ENCODE data around the gene GSTO1. TPM values are rescaled to one million over a fixed set of nuclear protein-coding genes. Genes with fewer than 3 reads are reported as not detected.

The GSTO1 gene
- total RNA-seq, result 100 to 1,000 TPM; 257 to 291 TPM

- no peaks in the 10 kb centered on the region for H3K9me3 ChIP-seq
- no peaks in the 10 kb centered on the region for H3K27me3 ChIP-seq
- peak in 1 of 2 donors; percentile 23 for TF ChIP-seq CTCF (IDR thresholded peaks at IDR 0.05)
- peaks cover 0 to 49% of the 10 kb centered on the region in 2 donors for H3K4me1 ChIP-seq
- peak within 1 kb of the TSS; percentile 97 to 100 for H3K27ac ChIP-seq
- DNase-seq (ENCODE audit: low spot score), result peak; percentile 89
- H3K4me3 ChIP-seq, result peak within 1 kb of the TSS; percentile 70 to 99
- H3K36me3 ChIP-seq, result peaks cover 25% of the 10 kb centered on the region
These were observed at the start of gene GSTO1 for GRCh38 chr10:104254493-104255310. Gene GSTO1, plus strand, starts transcription at chr10:104254892. Its CDS starts 37 bp downstream, at chr10:104254929.

GRCh38 chr10:104208730-104209129 is 46.0 kb upstream of the GSTO1 start:
- no peak for DNase-seq (ENCODE audit: low spot score)
- no peak for TF ChIP-seq CTCF (IDR thresholded peaks at IDR 0.05)
- no peaks in the 10 kb centered on the region for H3K4me1 ChIP-seq
- no peak overlapping the region for H3K4me3 ChIP-seq
- H3K36me3 ChIP-seq, result no peaks in the 10 kb centered on the region
- no peak overlapping the region for H3K27ac ChIP-seq
- no peaks in the 10 kb centered on the region for H3K9me3 ChIP-seq
- H3K27me3 ChIP-seq, result no peaks in the 10 kb centered on the region

- peak; percentile 38 to 64 for TF ChIP-seq CTCF (IDR thresholded peaks at IDR 0.05)
- H3K27ac ChIP-seq, result no peak overlapping the region
- H3K9me3 ChIP-seq, result no peaks in the 10 kb centered on the region
- H3K27me3 ChIP-seq, result no peaks in the 10 kb centered on the region
- no peaks in the 10 kb centered on the region for H3K4me1 ChIP-seq
- no peak overlapping the region for H3K4me3 ChIP-seq
- H3K36me3 ChIP-seq, result no peaks in the 10 kb centered on the region
- DNase-seq (ENCODE audit: low spot score), result no peak
These were observed 45.0 kb upstream of the GSTO1 start for GRCh38 chr10:104209575-104210198.

DNA sequence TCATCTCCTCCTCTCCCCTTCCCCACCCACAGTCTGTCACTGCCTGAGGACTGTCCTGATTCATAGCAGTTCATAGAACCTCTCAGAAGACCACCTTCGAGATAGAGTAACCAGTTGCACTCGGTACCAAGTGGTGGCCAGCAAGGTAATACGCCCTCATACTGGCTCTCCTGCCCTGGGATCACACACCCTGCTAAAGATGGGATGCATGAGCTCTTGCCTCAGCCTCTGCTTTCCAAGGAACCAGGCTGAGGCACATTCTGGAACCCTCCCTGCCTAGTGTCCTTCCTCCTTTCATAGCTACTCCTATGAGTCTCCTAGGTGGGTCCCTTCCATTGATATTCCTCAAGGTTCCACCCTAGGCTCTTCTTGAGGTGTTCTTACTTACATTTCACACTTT is 38.1 kb upstream of the GSTO1 start:
- Histone ChIP-seq H3K36me3 (no peaks in the 10 kb centered on the region), H3K9me3 (no peaks in the 10 kb centered on the region), H3K27ac (no peak overlapping the region), H3K4me3 (no peak overlapping the region), H3K4me1 (no peaks in the 10 kb centered on the region), H3K27me3 (no peaks in the 10 kb centered on the region)
- no peak for TF ChIP-seq CTCF (IDR thresholded peaks at IDR 0.05)
- no peak for DNase-seq (ENCODE audit: low spot score)

DNA sequence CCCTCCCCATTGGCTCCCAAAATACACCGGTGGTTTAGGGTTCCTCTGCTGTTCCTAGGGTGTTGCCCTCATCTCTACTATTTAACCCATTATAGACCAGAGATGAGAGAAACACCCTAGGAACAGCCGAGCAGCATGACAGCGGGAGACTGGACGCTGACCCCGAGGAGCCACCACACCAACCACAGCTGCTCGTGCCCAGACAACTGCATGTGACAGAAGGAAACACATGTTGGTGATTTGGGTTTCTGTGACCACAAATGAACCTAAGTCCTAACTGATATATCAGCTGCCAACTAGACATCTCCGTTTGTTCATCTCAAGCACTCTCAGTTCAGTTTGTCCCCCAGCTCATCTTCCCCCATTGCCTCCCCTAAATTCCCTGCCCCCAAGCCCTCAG is 35.9 kb upstream of the GSTO1 start:
- Histone ChIP-seq H3K4me3 (no peak overlapping the region), H3K9me3 (no peaks in the 10 kb centered on the region), H3K4me1 (no peaks in the 10 kb centered on the region), H3K36me3 (no peaks in the 10 kb centered on the region), H3K27me3 (no peaks in the 10 kb centered on the region), H3K27ac (no peak overlapping the region)
- TF ChIP-seq CTCF (IDR thresholded peaks at IDR 0.05), result no peak
- DNase-seq (ENCODE audit: low spot score), result no peak
